HepG2 (cell line): ENCODE results near the gene SRP9. TPM values are rescaled to one million over a fixed set of nuclear protein-coding genes. Genes with fewer than 3 reads are reported as not detected.
A peak's percentile ranks its signal among the peaks of the same experiment; 100 is the strongest.

Experiments used
- CBX1 ChIP-seq: IDR thresholded peaks from one replicate; pipeline ENCODE4 v1.6.1; 2016; ENCODE audit warnings: antibody characterized with exemption, low read depth
- CBX5 ChIP-seq: sonication (generic); formaldehyde crosslinking; IDR thresholded peaks from 2 replicates; pipeline ENCODE4 v1.4.0; 2020; ENCODE audit warnings: missing genetic modification reagents, borderline replicate concordance
- KLF12 ChIP-seq: sonication (generic); formaldehyde crosslinking; IDR thresholded peaks from 2 replicates; pipeline ENCODE4 v1.4.0; 2020; ENCODE audit warnings: missing genetic modification reagents, borderline replicate concordance
- NR2F2 ChIP-seq: IDR thresholded peaks from 2 replicates; pipeline ENCODE4 v1.6.1; 2012; ENCODE audit warnings: low read depth, inconsistent platforms, borderline replicate concordance
- TARDBP ChIP-seq: sonication (generic); formaldehyde crosslinking; IDR thresholded peaks from 2 replicates; pipeline ENCODE4 v1.8.0; 2022; ENCODE audit warnings: mild to moderate bottlenecking, missing genetic modification reagents
- TBP ChIP-seq: sonication (generic); formaldehyde crosslinking; IDR thresholded peaks from 2 replicates; pipeline ENCODE4 v1.5.0; 2020; ENCODE audit warnings: missing genetic modification reagents
- ZFX ChIP-seq: sonication (generic); formaldehyde crosslinking; IDR thresholded peaks from 2 replicates; pipeline ENCODE4 v1.4.0; 2020; ENCODE audit warnings: mild to moderate bottlenecking, low read depth, missing genetic modification reagents, moderate library complexity
- ZNF354B ChIP-seq: sonication (generic); formaldehyde crosslinking; IDR thresholded peaks from 2 replicates; pipeline ENCODE4 v1.8.0; 2022; ENCODE audit warnings: mild to moderate bottlenecking, missing genetic modification reagents
- ZNF772 ChIP-seq: sonication (generic); formaldehyde crosslinking; IDR thresholded peaks from 2 replicates; pipeline ENCODE4 v1.5.0; 2020; ENCODE audit warnings: mild to moderate bottlenecking, missing genetic modification reagents
- polyA plus RNA-seq, 8 experiments: library from polyadenylated mRNA; depleted of rRNA in 3 of 8; stranded (reverse) in 7 of 8; unstranded in 1 of 8; fragments of >200 nt; fragmentation: Illumina TruSeq in 4 of 8; extraction: Trizol in 4 of 8; gene quantifications; 2 replicates each; pipeline versions ENCODE4 v1.2.1 to v1.2.3, GENCODE V29; 2011 to 2016; ENCODE audit warnings: low read depth in 4 of 8, missing spikeins in 1 of 8, mixed read lengths in 1 of 8; ENCODE audit not compliant: insufficient read depth in 1 of 8
- total RNA-seq, 5 experiments: library from RNA; depleted of rRNA; stranded (reverse); fragments of >200 nt; fragmentation: Illumina TruSeq; extraction: Trizol; gene quantifications; 2 replicates each; pipeline ENCODE4 v1.2.3, GENCODE V29; 2016; ENCODE audit warnings: low read depth in 1 of 5
- TF ChIP-seq, protein P1 (sequence below): sonication (generic); formaldehyde crosslinking; IDR thresholded peaks from one replicate; pipeline ENCODE4 v1.5.1; 2020; ENCODE audit warnings: mild to moderate bottlenecking, missing genetic modification reagents; ENCODE audit errors: not compliant biosample characterization
- TF ChIP-seq, protein P2 (sequence below): sonication (generic); formaldehyde crosslinking; IDR thresholded peaks from 2 replicates; pipeline ENCODE4 v1.5.0; 2020; ENCODE audit warnings: mild to moderate bottlenecking, missing genetic modification reagents
- TF ChIP-seq, protein P3 (sequence below): sonication (generic); formaldehyde crosslinking; IDR thresholded peaks from 2 replicates; pipeline ENCODE4 v1.5.1; 2020; ENCODE audit warnings: mild to moderate bottlenecking, moderate library complexity, missing genetic modification reagents
- TF ChIP-seq, protein P4 (sequence below): sonication (generic); formaldehyde crosslinking; IDR thresholded peaks from 2 replicates; pipeline ENCODE4 v1.4.0; 2020; ENCODE audit warnings: missing genetic modification reagents

The SRP9 gene
- total and polyA plus RNA-seq, 2 of the 13 experiments (the other 11 are each of a cell fraction or from before 2014, with no cell fraction given): 251 to 307 TPM

DNA sequence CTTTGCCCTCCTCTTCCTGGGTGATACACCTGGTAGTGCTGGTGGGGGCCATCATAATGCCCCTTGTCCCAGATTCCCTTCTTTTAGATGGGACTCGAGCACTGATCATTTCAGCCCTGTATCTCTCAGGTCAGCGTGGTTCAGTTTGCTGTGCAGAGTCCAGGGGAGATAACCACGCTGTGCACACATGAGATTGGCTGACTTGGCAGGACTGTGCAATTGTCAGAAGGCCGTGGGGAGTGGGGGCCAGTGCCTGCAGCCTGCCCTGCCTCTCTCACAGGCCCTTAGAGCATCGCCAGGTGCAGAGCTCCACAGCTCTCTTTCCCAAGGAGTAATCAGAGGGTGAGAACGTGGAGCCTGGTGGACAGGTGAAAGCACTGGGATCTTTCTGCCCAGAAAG, 47.5 kb downstream of the SRP9 start (continued):
- TF ChIP-seq, protein P1, sequence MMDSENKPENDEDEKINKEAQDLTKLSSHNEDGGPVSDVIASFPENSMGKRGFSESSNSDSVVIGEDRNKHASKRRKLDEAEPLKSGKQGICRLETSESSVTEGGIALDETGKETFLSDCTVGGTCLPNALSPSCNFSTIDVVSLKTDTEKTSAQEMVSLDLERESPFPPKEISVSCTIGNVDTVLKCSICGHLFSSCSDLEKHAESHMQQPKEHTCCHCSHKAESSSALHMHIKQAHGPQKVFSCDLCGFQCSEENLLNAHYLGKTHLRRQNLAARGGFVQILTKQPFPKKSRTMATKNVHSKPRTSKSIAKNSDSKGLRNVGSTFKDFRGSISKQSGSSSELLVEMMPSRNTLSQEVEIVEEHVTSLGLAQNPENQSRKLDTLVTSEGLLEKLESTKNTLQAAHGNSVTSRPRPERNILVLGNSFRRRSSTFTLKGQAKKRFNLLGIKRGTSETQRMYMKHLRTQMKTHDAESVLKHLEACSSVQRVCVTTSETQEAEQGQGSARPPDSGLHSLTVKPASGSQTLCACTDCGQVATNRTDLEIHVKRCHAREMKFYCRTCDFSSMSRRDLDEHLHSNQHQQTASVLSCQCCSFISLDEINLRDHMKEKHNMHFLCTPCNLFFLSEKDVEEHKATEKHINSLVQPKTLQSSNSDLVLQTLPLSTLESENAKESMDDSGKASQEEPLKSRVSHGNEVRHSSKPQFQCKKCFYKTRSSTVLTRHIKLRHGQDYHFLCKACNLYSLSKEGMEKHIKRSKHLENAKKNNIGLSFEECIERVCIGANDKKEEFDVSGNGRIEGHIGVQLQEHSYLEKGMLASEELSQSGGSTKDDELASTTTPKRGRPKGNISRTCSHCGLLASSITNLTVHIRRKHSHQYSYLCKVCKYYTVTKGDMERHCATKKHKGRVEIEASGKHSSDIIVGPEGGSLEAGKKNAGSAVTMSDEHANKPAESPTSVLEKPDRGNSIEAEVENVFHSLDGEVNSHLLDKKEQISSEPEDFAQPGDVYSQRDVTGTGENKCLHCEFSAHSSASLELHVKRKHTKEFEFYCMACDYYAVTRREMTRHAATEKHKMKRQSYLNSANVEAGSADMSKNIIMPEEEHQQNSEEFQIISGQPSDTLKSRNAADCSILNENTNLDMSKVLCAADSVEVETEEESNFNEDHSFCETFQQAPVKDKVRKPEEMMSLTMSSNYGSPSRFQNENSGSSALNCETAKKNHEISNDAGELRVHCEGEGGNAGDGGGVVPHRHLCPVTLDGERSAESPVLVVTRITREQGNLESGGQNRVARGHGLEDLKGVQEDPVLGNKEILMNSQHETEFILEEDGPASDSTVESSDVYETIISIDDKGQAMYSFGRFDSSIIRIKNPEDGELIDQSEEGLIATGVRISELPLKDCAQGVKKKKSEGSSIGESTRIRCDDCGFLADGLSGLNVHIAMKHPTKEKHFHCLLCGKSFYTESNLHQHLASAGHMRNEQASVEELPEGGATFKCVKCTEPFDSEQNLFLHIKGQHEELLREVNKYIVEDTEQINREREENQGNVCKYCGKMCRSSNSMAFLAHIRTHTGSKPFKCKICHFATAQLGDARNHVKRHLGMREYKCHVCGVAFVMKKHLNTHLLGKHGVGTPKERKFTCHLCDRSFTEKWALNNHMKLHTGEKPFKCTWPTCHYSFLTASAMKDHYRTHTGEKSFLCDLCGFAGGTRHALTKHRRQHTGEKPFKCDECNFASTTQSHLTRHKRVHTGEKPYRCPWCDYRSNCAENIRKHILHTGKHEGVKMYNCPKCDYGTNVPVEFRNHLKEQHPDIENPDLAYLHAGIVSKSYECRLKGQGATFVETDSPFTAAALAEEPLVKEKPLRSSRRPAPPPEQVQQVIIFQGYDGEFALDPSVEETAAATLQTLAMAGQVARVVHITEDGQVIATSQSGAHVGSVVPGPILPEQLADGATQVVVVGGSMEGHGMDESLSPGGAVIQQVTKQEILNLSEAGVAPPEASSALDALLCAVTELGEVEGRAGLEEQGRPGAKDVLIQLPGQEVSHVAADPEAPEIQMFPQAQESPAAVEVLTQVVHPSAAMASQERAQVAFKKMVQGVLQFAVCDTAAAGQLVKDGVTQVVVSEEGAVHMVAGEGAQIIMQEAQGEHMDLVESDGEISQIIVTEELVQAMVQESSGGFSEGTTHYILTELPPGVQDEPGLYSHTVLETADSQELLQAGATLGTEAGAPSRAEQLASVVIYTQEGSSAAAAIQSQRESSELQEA (CRISPR knock-in tag): no peak
- TF ChIP-seq, protein P2, sequence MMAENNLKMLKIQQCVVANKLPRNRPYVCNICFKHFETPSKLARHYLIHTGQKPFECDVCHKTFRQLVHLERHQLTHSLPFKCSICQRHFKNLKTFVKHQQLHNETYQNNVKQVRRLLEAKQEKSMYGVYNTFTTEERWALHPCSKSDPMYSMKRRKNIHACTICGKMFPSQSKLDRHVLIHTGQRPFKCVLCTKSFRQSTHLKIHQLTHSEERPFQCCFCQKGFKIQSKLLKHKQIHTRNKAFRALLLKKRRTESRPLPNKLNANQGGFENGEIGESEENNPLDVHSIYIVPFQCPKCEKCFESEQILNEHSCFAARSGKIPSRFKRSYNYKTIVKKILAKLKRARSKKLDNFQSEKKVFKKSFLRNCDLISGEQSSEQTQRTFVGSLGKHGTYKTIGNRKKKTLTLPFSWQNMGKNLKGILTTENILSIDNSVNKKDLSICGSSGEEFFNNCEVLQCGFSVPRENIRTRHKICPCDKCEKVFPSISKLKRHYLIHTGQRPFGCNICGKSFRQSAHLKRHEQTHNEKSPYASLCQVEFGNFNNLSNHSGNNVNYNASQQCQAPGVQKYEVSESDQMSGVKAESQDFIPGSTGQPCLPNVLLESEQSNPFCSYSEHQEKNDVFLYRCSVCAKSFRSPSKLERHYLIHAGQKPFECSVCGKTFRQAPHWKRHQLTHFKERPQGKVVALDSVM (CRISPR knock-in tag): no peak
- TF ChIP-seq ZFX (CRISPR knock-in tag) (peak; percentile 71), NR2F2 (peak; percentile 58; the same call in 1 of the 2 replicates), CBX1 (peak; percentile 53), ZNF772 (CRISPR knock-in tag) (no peak), TBP (CRISPR knock-in tag) (no peak), TARDBP (peak; percentile 79; the same call in 1 of the 2 replicates), ZNF354B (CRISPR knock-in tag) (0 out of 2 replicates have a peak, but pooled peaks have one; percentile 19), KLF12 (CRISPR knock-in tag) (no peak), CBX5 (CRISPR knock-in tag) (peak; percentile 47; the same call in 1 of the 2 replicates)
- TF ChIP-seq, protein P3, sequence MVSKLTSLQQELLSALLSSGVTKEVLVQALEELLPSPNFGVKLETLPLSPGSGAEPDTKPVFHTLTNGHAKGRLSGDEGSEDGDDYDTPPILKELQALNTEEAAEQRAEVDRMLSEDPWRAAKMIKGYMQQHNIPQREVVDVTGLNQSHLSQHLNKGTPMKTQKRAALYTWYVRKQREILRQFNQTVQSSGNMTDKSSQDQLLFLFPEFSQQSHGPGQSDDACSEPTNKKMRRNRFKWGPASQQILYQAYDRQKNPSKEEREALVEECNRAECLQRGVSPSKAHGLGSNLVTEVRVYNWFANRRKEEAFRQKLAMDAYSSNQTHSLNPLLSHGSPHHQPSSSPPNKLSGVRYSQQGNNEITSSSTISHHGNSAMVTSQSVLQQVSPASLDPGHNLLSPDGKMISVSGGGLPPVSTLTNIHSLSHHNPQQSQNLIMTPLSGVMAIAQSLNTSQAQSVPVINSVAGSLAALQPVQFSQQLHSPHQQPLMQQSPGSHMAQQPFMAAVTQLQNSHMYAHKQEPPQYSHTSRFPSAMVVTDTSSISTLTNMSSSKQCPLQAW (CRISPR knock-in tag): peak; percentile 69
- TF ChIP-seq, protein P4, sequence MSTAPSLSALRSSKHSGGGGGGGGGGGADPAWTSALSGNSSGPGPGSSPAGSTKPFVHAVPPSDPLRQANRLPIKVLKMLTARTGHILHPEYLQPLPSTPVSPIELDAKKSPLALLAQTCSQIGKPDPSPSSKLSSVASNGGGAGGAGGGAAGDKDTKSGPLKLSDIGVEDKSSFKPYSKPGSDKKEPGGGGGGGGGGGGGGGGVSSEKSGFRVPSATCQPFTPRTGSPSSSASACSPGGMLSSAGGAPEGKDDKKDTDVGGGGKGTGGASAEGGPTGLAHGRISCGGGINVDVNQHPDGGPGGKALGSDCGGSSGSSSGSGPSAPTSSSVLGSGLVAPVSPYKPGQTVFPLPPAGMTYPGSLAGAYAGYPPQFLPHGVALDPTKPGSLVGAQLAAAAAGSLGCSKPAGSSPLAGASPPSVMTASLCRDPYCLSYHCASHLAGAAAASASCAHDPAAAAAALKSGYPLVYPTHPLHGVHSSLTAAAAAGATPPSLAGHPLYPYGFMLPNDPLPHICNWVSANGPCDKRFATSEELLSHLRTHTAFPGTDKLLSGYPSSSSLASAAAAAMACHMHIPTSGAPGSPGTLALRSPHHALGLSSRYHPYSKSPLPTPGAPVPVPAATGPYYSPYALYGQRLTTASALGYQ: peak; percentile 58; the same call in 1 of the 2 replicates
